Right atrium auricular region (tissue), 2 donors: ENCODE data around the gene ATXN1L. TPM values are rescaled to one million over a fixed set of nuclear protein-coding genes. Genes with fewer than 3 reads are reported as not detected.
A peak's percentile ranks its signal among the peaks of the same experiment; 100 is the strongest.

Experiments used
- DNase-seq: peaks from one replicate; pipeline ENCODE4 v3.0.0-alpha.2; 2019; ENCODE audit warnings: low spot score
- H3K27ac ChIP-seq, 2 donors: fragments of 200-600 bp; sonication (generic); 1 replicate in 1 of 2; 2 replicates in 1 of 2; pipeline ENCODE4 v1.5.1; 2016 to 2019
- H3K27me3 ChIP-seq, 2 donors: fragments of 200-600 bp; sonication (generic); one replicate each; pipeline versions ENCODE4 v1.5.1 to v1.6.0; 2017 to 2019
- H3K36me3 ChIP-seq: fragments of 200-600 bp; sonication (generic); one replicate; pipeline ENCODE4 v1.5.1; 2016
- H3K4me1 ChIP-seq, 2 donors: fragments of 200-600 bp; sonication (generic); one replicate each; pipeline versions ENCODE4 v1.5.1 to v1.6.0; 2017 to 2019
- H3K4me3 ChIP-seq, 2 donors: fragments of 200-600 bp; sonication (generic); 1 replicate in 1 of 2; 2 replicates in 1 of 2; pipeline ENCODE4 v1.5.1; 2017 to 2019; ENCODE audit warnings: mild to moderate bottlenecking in 1 of 2, moderate library complexity in 1 of 2
- H3K9me3 ChIP-seq, 2 donors: fragments of 200-600 bp; sonication (generic); one replicate each; pipeline ENCODE4 v1.5.1; 2019
- total RNA-seq, 2 donors: library from RNA; depleted of rRNA; stranded (reverse); fragments of >200 nt; gene quantifications; one replicate each; pipeline ENCODE4 v1.1.0, GENCODE V29; 2016
- TF ChIP-seq, protein P1 (sequence below), 2 donors: fragments of 200-600 bp; sonication (generic); IDR thresholded peaks; one replicate each; pipeline ENCODE4 v1.5.1; 2019; ENCODE audit warnings: antibody characterized with exemption in 2 of 2

ATXN1L gene
- total RNA-seq, 2 donors from 2014 or later, result 13.6 to 23.7 TPM

DNA sequence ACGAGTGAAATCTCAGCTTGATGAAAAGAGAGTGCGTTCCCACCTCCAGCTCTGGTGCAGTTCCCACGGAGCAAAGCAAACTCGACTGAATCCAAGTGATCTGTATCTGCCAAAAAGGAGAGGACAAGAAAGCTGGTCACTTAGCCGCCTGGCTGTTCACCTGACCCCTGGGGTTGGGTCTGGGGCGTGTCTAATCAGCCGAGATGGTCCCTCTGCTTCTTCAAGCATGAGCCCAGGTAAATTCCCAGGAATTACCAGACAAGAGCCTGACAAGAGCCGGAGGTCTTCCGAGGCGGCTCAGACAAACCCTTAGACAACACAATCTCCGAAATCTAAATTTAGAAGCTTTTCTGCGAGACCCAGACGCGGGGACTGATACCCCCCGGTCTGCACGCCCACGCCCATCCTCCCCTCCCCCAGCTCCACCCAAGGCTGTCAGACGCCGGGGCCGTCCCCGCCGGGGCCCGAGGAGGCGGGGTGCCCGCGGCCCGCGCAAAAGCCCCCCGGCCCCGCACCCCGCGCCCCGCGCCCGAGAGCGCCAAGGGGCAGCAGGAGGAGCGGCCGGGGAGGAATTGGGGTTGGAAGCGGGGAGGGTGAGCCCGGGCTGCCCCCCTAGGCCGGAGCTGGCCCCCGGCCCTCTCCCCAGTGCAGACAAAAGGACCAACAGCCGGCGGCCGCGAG lies 37.5 kb downstream of the ATXN1L start:
- Histone ChIP-seq H3K4me1 (peaks cover 0 to 15% of the 10 kb centered on the region in 2 donors), H3K27ac (peak overlapping the region; percentile 92 to 99)
- DNase-seq, result no peak

DNA sequence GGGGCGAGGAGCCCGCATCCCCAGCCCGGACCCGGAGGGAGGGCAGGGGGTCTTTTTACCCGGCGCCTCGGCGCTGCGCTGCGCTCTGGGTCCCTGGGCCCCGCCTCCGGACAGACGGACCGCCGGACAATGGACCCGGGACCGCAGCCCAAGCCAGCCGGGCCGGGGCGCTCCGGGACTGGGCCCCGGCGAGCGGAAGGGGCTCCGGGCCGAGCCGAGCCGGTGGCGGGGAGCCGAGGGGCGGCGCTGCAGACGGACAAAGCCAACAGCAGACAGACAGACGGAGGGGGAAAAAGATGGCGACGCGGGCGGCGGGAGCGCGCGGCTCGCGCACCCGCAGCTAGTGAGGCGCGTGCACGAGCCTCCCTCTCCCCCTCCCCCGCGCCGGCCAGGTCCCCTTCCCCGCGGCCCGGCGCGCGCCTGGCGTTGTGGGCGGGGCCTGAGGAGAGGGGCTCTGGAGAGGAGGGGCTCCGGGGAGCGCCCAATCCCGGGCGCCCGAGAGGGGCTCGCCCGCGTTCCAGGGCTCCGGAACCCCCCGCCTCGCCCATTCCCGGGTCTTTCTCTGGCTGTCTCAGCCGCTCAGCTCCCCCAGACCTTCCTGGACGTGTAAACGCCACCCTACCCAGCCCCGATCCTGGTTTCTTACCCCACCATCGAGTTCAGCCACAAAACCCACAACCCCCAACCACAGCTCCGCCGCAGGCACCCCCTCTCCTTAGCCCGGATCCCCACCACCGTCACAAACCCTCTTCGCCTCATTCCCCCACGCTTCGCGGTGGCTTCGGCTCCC lies 38.3 kb downstream of the ATXN1L start, which contains the start of gene ZNF821:
TSS of gene ZNF821 (minus strand) at position 334 of the 790 bp plus-strand sequence. CDS start 4,236 bp downstream, outside the sequence.
- H3K4me1 ChIP-seq, result peaks cover 0 to 15% of the 10 kb centered on the region in 2 donors
- H3K27me3 ChIP-seq, result no peaks in the 10 kb centered on the region
- peak within 1 kb of the TSS; percentile 89 to 98 for H3K4me3 ChIP-seq
- peaks cover 19% of the 10 kb centered on the region for H3K36me3 ChIP-seq
- TF ChIP-seq, protein P1, sequence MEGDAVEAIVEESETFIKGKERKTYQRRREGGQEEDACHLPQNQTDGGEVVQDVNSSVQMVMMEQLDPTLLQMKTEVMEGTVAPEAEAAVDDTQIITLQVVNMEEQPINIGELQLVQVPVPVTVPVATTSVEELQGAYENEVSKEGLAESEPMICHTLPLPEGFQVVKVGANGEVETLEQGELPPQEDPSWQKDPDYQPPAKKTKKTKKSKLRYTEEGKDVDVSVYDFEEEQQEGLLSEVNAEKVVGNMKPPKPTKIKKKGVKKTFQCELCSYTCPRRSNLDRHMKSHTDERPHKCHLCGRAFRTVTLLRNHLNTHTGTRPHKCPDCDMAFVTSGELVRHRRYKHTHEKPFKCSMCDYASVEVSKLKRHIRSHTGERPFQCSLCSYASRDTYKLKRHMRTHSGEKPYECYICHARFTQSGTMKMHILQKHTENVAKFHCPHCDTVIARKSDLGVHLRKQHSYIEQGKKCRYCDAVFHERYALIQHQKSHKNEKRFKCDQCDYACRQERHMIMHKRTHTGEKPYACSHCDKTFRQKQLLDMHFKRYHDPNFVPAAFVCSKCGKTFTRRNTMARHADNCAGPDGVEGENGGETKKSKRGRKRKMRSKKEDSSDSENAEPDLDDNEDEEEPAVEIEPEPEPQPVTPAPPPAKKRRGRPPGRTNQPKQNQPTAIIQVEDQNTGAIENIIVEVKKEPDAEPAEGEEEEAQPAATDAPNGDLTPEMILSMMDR (IDR thresholded peaks at IDR 0.05), result peak; percentile 31 to 65
- H3K27ac ChIP-seq, result peak within 1 kb of the TSS; percentile 92 to 99
- no peaks in the 10 kb centered on the region for H3K9me3 ChIP-seq
- DNase-seq, result peak; percentile 58

More for the DNA sequence above, 37.5 kb downstream of the ATXN1L start:
- Histone ChIP-seq H3K27me3 (no peaks in the 10 kb centered on the region), H3K9me3 (no peaks in the 10 kb centered on the region), H3K36me3 (peaks cover 26% of the 10 kb centered on the region), H3K4me3 (peak overlapping the region; percentile 89 to 98)
- TF ChIP-seq, protein P1 (IDR thresholded peaks at IDR 0.05), result no peak

DNA sequence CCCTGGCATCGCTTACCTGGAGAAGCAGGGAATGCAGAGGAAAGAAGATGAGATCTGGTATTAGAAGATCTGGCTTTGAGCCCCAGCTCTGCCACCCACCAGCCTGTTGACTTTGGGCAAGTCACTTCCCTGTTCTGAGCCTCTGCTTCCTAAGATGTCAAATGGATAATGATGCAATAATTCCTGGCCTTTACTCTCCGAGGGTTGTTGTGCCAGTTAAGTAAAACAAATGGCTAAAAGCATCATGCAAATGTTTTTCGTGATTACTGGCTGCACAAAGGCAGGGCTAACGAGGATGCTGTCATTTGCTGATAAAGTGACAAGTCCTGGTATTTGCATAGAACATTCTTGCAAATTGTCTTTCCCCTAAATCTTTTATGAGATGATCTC lies 39.5 kb downstream of the ATXN1L start:
- Histone ChIP-seq H3K27me3 (no peaks in the 10 kb centered on the region), H3K36me3 (peaks cover 9% of the 10 kb centered on the region), H3K4me1 (peaks cover 0 to 15% of the 10 kb centered on the region in 2 donors), H3K27ac (no peak overlapping the region), H3K4me3 (no peak overlapping the region), H3K9me3 (no peaks in the 10 kb centered on the region)
- TF ChIP-seq, protein P1 (IDR thresholded peaks at IDR 0.05), result no peak
- no peak for DNase-seq

DNA sequence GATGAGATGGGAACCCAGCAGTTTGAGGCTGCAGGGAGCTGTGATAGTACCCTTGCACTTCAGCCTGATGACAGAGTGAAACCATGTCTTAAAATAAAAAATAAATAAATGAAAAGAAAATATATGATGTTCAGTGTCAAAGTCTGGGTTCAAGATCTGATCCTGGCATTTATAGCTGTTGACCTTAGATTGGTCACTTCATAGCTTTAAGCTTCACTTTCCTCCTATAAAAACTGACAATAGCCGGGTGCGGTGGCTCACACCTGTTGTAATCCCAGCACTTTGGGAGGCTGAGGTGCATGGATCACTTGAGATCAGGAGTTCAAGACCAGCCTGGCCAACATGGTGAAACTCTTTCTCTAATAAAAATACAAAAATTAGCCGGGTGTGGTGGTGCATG lies 43.4 kb downstream of the ATXN1L start:
- TF ChIP-seq, protein P1 (IDR thresholded peaks at IDR 0.05), result no peak

DNA sequence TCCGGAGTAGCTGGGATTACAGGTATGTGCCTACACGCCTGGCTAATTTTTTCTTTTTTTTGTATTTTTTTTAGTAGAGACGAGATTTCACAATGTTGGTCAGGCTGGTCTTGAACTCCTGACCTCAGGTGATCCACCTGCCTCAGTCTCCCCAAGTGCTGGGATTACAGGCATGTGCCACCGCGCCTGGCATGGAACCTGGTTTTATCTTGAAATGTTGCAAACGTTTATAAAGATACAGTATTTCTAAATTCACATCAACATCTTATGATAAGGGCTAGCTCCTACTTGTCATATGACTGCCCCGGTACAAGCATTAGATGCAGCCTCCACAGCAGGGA lies 48.1 kb downstream of the ATXN1L start:
- no peaks in the 10 kb centered on the region for H3K9me3 ChIP-seq
- peaks cover 0 to 27% of the 10 kb centered on the region in 2 donors for H3K4me1 ChIP-seq
- peak overlapping the region; percentile 81 to 94 for H3K4me3 ChIP-seq
- H3K36me3 ChIP-seq, result no peaks in the 10 kb centered on the region
- TF ChIP-seq, protein P1 (IDR thresholded peaks at IDR 0.05), result no peak
- H3K27ac ChIP-seq, result peak overlapping the region; percentile 99
- DNase-seq, result no peak
- no peaks in the 10 kb centered on the region for H3K27me3 ChIP-seq

More for the DNA sequence above, 43.4 kb downstream of the ATXN1L start:
- no peaks in the 10 kb centered on the region for H3K27me3 ChIP-seq
- no peak overlapping the region for H3K27ac ChIP-seq
- H3K36me3 ChIP-seq, result no peaks in the 10 kb centered on the region
- peaks cover 0 to 6% of the 10 kb centered on the region in 2 donors for H3K4me1 ChIP-seq
- DNase-seq, result no peak
- no peak overlapping the region for H3K4me3 ChIP-seq
- H3K9me3 ChIP-seq, result no peaks in the 10 kb centered on the region
